Activated naive CD4-positive, alpha-beta T cell treated with anti-CD3 and anti-CD28 coated beads for 36 hours (primary cell): ENCODE measurements around the gene SLC6A18. TPM values are rescaled to one million over a fixed set of nuclear protein-coding genes. Genes with fewer than 3 reads are reported as not detected.
"Not testable (repeated sequence)": the region's sequence is repeated elsewhere in the genome, so short reads cannot be mapped to it uniquely, and the experiment has no call there.

Experiments used
- CTCF ChIA-PET: fragments of 350-600 bp; sonication (Branson Sonifier 250); formaldehyde crosslinking; loops from one replicate; lab custom pipeline; 2021; ENCODE audit warnings: antibody characterized with exemption; lab: Charles Lee
- DNase-seq: peaks from one replicate; pipeline ENCODE4 v3.0.0-alpha.2; 2020
- H3K27ac Mint-ChIP-seq: one replicate; pipeline ENCODE4 v1.8.0; 2021; ENCODE audit warnings: mild to moderate bottlenecking, mixed read lengths
- H3K27me3 Mint-ChIP-seq: one replicate; pipeline ENCODE4 v1.8.0; 2021; ENCODE audit warnings: low read depth, mixed read lengths
- H3K36me3 Mint-ChIP-seq: one replicate; pipeline ENCODE4 v1.8.0; 2021; ENCODE audit warnings: low read depth, mixed read lengths
- H3K4me1 Mint-ChIP-seq: one replicate; pipeline ENCODE4 v1.8.0; 2021; ENCODE audit warnings: low read depth, mixed read lengths
- H3K4me3 Mint-ChIP-seq: one replicate; pipeline ENCODE4 v1.8.0; 2021; ENCODE audit warnings: mild to moderate bottlenecking, moderate library complexity, mixed read lengths
- H3K9me3 Mint-ChIP-seq: one replicate; pipeline ENCODE4 v1.8.0; 2021; ENCODE audit warnings: mixed read lengths
- intact Hi-C: fragments of 100-400 bp; cut with micrococcal nuclease; formaldehyde crosslinking; loops from one replicate; pipeline ENCODE4 v1.15.1; 2023
- total RNA-seq, 2 experiments: library from RNA; stranded (reverse); gene quantifications; one replicate each; pipeline ENCODE4 v1.2.3, GENCODE V29; 2021

The SLC6A18 gene
- total RNA-seq, 2 experiments from 2014 or later = not detected

DNA sequence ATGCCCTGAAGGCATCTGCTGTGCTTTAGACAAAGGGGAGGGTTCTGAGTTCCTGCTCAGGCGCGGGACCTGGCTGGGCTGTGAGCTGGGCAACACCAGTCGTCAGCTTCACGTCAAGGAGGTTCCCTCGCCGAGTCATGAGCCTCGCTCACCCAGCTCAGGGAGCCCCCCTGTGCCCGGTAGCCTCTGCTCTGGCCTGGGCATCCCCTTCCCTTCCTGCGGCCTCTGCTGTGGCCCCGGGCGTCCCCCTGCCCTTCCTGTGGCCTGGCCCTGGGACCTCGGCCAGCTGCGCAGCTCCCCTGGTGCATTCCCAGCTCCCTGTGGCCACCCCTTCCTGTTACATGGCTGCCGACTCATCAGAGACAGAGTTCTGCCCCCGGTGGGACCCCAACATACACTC is 39.8 kb downstream of the SLC6A18 start:
- no peak overlapping the region for H3K27ac Mint-ChIP-seq
- peaks cover 14% of the 10 kb centered on the region for H3K4me1 Mint-ChIP-seq
- CTCF ChIA-PET = no interaction called here
- H3K9me3 Mint-ChIP-seq = no peaks in the 10 kb centered on the region
- no peak overlapping the region for H3K4me3 Mint-ChIP-seq
- intact Hi-C loops = no loop called here
- no peaks in the 10 kb centered on the region for H3K27me3 Mint-ChIP-seq
- DNase-seq = no peak
- peaks cover 14% of the 10 kb centered on the region for H3K36me3 Mint-ChIP-seq

DNA sequence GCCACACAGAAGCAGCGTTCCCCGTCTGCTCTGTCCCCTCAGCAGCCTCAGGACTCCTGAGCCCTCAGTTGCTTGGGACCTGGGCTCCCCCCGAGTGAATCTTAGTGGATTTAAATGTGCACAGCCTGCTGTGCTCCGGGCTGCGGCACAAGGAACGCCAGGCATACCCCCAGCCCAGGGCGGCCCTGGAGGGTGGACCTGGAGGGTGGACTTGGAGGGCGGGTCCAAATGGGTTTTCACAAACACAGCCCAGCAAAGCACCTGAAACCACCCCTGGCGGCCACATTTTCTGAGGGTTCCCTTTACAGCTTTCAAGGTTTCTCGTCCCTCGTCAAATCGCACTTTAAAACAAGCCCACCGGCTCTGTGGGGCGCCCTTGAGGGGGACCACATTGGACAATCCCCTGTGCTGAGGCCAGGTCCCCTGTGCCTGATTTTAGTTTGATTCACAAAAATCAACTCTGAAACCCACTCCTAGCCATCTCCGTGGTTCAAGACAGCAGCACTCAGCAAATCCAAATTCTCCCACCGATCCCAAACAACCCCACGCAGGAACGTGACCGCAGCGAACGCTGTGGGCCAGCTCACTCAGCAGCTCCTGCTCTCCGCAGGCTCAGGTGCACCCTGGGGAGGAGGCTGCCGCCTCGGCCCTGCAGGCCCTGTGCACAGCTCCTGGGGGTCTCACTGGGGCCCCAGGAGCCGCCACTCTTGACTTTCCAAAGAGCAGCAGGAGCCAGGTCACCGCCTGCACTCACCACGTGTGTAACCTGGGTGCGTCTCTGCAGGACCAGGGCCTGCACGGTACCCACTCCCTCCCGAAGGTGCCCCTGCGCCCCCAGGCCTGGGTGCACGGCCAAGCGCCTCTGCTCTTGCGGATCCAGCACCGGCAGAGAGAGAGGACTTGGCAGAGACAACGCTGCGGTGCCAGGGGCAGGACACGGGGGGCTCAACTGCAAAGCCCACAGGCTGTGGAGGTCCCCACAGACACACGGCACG is 40.6 kb downstream of the SLC6A18 start:
- intact Hi-C loops = no loop called here
- Mint-ChIP-seq H3K36me3 (peaks cover 16% of the 10 kb centered on the region), H3K4me3 (no peak overlapping the region), H3K27ac (no peak overlapping the region), H3K9me3 (no peaks in the 10 kb centered on the region), H3K27me3 (no peaks in the 10 kb centered on the region), H3K4me1 (peaks cover 14% of the 10 kb centered on the region)
- DNase-seq = no peak
- CTCF ChIA-PET = interaction anchor here (1.1 kb wide), 1 partner anchor 92 kb away, joined by 3 read pairs; no protein-coding TSS in a partner anchor

DNA sequence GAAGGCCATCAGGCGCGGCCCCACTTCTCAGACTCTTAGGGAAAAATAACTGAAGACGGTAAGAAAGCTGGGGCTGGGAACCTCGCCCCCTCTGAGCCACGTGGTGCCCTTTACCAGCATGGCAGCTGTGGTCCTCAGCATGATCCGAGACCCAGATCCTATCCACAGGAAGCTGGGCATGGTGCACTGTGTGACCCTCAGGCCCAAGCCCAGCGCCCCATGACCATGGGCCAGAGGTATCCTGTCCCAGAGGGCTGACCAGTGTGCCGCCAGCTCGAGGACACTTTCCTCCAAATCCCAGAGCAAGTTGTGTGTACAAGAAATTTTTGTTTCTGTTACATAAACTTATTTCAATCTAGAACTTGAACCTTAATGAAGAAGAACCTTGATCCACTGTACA is 41.6 kb downstream of the SLC6A18 start:
- DNase-seq = no peak
- H3K36me3 Mint-ChIP-seq = peaks cover 19% of the 10 kb centered on the region
- H3K9me3 Mint-ChIP-seq = no peaks in the 10 kb centered on the region
- CTCF ChIA-PET = interaction anchor here (1.1 kb wide), 1 partner anchor 93 kb away, joined by 3 read pairs; no protein-coding TSS in a partner anchor
- H3K4me1 Mint-ChIP-seq = peaks cover 14% of the 10 kb centered on the region
- H3K4me3 Mint-ChIP-seq = no peak overlapping the region
- intact Hi-C loops = no loop called here
- H3K27ac Mint-ChIP-seq = no peak overlapping the region
- no peaks in the 10 kb centered on the region for H3K27me3 Mint-ChIP-seq

DNA sequence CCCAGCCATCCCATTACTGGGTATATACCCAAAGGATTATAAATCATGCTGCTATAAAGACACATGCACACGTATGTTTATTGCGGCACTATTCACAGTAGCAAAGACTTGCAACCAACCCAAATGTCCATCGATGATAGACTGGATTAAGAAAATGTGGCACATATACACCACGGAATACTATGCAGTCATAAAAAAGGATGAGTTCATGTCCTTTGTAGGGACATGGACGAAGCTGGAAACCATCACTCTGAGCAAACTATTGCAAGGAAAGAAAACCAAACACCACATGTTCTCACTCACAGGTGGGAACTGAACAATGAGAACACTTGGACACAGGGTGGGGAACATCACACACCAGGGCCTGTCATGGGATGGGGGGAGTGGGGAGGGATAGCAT is 42.3 kb downstream of the SLC6A18 start:
- H3K27me3 Mint-ChIP-seq, H3K4me3 Mint-ChIP-seq, H3K9me3 Mint-ChIP-seq, H3K27ac Mint-ChIP-seq, intact Hi-C loops, DNase-seq, CTCF ChIA-PET: not testable (repeated sequence)
- peaks cover 14% of the 10 kb centered on the region for H3K4me1 Mint-ChIP-seq
- peaks cover 19% of the 10 kb centered on the region for H3K36me3 Mint-ChIP-seq

DNA sequence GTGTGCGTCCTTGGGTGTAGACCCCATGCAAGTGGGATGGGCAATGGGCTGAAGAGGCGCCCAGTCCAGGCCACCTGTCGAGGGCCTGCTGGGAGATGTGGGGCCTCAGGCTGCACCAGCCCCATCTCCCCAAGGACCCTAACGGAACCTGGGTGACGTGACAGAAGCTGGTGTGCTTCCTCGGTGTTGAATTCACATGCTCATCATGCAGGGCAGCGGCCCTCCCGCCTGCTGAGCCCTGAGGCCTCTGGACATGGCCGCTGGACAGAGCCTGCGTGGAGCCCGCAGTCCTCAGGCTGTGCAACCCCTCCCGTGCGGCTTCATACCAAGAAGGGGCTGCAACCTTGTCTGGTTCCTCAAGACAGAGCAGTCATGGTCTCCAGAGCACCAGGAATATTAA is 42.9 kb downstream of the SLC6A18 start:
- CTCF ChIA-PET = interaction anchor here (0.6 kb wide), 1 partner anchor 85 kb away, joined by 3 read pairs; no protein-coding TSS in a partner anchor
- H3K4me3 Mint-ChIP-seq = no peak overlapping the region
- peaks cover 14% of the 10 kb centered on the region for H3K4me1 Mint-ChIP-seq
- no peaks in the 10 kb centered on the region for H3K9me3 Mint-ChIP-seq
- H3K36me3 Mint-ChIP-seq = peaks cover 17% of the 10 kb centered on the region
- H3K27ac Mint-ChIP-seq = no peak overlapping the region
- intact Hi-C loops = no loop called here
- H3K27me3 Mint-ChIP-seq = no peaks in the 10 kb centered on the region
- DNase-seq = no peak

DNA sequence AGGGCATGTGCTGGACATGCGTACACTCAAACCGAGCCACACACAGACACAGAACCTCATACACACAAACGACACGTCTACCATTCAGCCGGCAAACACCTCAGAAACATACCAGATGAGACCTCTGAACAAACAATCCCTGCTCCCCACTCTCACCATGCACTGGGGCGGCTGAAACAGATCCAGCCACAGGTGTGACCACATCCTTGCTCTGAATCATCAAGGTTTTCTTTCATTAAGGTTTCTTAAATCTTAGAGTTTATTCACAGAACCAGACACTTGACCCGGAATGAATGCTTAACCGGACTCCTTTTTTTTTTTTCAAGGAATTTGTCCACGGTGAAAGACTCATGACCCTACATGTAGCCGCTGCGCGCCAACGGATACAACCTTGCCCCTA is 43.5 kb downstream of the SLC6A18 start:
- CTCF ChIA-PET = no interaction called here
- Mint-ChIP-seq H3K9me3 (no peaks in the 10 kb centered on the region), H3K27ac (no peak overlapping the region), H3K36me3 (peaks cover 17% of the 10 kb centered on the region), H3K27me3 (no peaks in the 10 kb centered on the region), H3K4me3 (no peak overlapping the region), H3K4me1 (peaks cover 14% of the 10 kb centered on the region)
- DNase-seq = peak; percentile 56
- intact Hi-C loops = no loop called here

DNA sequence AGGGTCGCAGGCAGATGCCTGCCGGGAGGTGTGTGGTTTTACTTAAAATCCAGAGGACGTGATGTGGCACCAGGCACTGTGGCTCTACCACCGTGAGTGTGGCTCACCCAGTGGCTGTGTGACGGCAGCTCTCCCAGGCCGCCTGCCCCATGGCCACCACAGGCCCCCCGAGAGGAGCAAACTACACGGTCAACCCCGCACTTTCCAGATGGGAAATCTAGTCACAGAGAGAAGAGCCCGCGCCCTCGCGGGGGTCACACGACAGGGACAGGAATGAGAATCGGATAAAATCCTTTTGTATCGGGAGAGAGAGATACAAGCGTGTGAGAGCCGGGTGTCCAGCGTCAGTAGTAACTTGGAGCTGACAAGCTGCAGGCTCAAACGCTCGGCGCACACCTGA is 45.2 kb downstream of the SLC6A18 start:
- Mint-ChIP-seq H3K4me3 (no peak overlapping the region), H3K27me3 (no peaks in the 10 kb centered on the region), H3K4me1 (peaks cover 16% of the 10 kb centered on the region), H3K27ac (no peak overlapping the region), H3K9me3 (no peaks in the 10 kb centered on the region), H3K36me3 (peaks cover 19% of the 10 kb centered on the region)
- intact Hi-C loops = no loop called here
- no peak for DNase-seq
- CTCF ChIA-PET = no interaction called here

DNA sequence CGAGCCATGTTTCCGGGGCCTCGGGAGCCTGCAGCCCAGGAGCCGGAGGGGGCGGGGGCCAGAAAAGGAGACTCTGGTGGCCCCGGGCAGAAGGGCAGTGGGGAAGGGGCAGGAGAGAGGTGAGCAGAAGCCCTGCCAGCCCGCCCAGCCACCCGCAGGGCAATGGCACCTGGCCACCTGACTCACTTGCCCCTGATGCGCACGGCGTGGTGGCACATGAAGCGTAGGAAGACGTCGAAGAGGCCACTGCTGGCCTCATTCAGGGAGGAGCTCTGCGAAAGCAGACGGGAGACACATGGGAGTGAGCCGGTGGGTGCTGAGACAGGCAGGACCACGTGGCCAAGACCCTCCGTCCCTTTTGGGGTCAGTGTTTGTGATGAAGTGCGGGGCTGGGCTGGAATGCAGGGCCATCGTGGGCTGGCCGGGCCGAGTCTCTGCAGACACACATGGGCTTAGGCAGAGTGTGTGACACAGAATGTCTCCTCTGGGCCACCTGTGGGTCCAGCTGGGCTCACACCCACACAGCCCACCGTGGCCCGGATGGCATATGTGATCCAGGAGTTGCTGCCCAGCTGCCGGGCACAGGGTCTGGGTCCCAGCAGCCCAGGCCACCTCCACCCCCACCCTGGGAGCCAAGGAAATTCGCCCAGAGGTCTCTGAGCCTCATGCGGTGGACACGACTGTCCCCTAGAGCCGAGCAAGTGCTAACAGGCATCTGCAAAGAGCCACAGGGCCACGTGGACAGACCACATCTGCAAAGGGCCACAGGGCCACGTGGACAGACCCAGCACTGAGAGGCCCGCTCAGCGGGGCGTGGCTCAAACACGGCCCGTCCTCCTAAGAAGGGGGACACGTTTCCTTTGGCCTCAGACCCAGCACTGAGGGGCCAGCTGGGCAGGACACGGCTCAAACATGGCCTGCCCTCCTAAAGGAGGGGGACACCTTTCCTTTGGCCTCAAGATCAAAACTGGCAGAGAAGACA is 46.0 kb downstream of the SLC6A18 start:
- H3K4me1 Mint-ChIP-seq = peaks cover 16% of the 10 kb centered on the region
- no peak overlapping the region for H3K27ac Mint-ChIP-seq
- H3K4me3 Mint-ChIP-seq = no peak overlapping the region
- CTCF ChIA-PET = no interaction called here
- intact Hi-C loops = no loop called here
- peaks cover 19% of the 10 kb centered on the region for H3K36me3 Mint-ChIP-seq
- H3K9me3 Mint-ChIP-seq = no peaks in the 10 kb centered on the region
- DNase-seq = no peak
- H3K27me3 Mint-ChIP-seq = no peaks in the 10 kb centered on the region

DNA sequence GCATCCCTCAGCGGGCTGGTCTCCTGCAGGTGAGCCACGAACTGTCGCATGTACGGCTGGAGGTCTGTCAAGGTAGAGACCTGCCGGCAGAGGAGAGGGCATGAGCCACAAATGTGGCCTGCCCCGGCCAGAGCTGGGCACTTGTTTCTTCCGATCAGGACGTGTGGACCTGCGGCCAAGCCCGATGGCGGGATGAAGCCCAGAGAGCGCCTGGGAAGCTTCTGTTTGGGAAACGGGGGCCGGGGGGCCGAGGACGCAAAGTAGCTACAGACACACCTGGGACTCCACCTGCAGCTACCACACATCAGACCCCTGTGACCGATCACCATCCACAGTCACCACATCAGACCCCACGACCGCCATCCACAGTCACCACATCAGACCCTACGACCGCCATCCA is 47.0 kb downstream of the SLC6A18 start:
- no peak for DNase-seq
- Mint-ChIP-seq H3K27me3 (no peaks in the 10 kb centered on the region), H3K27ac (no peak overlapping the region), H3K4me1 (peaks cover 16% of the 10 kb centered on the region), H3K4me3 (no peak overlapping the region), H3K36me3 (peaks cover 15% of the 10 kb centered on the region), H3K9me3 (no peaks in the 10 kb centered on the region)
- CTCF ChIA-PET = interaction anchor here (0.6 kb wide), 1 partner anchor 13 kb away, joined by 4 read pairs; no protein-coding TSS in a partner anchor
- intact Hi-C loops = no loop called here

DNA sequence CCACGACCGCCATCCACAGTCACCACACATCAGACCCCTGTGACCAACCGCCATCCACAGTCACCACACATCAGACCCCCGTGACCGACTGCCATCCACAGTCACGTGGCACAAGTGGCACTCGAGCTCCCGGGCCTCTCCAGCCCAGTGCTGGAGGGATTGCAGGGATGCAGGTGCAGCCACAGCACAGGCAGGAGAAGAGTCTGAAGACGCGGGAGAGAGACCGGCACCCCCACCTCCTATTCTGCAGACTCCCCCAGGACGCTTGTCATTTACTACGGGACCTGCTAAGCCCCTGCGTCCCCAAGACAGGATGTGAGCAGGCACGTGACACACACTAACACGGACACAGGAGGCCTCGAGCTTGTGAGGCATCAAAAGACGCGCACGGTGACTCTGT is 48.6 kb downstream of the SLC6A18 start:
- no peak for DNase-seq
- Mint-ChIP-seq H3K9me3 (no peaks in the 10 kb centered on the region), H3K4me1 (peaks cover 11% of the 10 kb centered on the region), H3K4me3 (no peak overlapping the region), H3K36me3 (peaks cover 18% of the 10 kb centered on the region), H3K27me3 (no peaks in the 10 kb centered on the region), H3K27ac (no peak overlapping the region)
- CTCF ChIA-PET = no interaction called here
- intact Hi-C loops = no loop called here

DNA sequence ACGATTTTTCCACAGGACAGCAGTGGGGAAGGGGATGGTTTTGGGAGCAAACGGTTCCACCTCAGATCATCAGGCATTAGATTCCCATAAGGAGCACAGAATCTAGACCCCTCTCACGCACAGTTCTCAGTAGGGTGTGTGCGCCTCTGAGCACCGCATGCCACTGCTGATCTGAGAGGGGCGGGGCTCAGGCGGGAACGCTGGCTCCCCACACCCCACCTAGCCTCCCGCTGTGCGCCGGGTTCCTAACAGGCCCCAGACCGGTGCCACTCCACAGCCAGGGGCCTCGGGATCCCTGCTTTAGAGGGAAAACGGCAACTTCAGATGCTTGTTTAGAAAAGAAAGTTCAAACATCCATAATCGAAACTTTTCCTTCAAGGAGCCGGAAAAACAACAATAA is 49.3 kb downstream of the SLC6A18 start:
- peaks cover 18% of the 10 kb centered on the region for H3K36me3 Mint-ChIP-seq
- peaks cover 5% of the 10 kb centered on the region for H3K4me1 Mint-ChIP-seq
- intact Hi-C loops = no loop called here
- H3K27me3 Mint-ChIP-seq = no peaks in the 10 kb centered on the region
- H3K27ac Mint-ChIP-seq = no peak overlapping the region
- CTCF ChIA-PET = no interaction called here
- DNase-seq = no peak
- H3K4me3 Mint-ChIP-seq = no peak overlapping the region
- H3K9me3 Mint-ChIP-seq = no peaks in the 10 kb centered on the region
